NCI-H146 treated with DMSO at 0.1 percent for 48 hours (cell line): ENCODE data around the gene RAB3C.
"Not testable (repeated sequence)": the region's sequence is repeated elsewhere in the genome, so short reads cannot be mapped to it uniquely, and the experiment has no call there.

Experiments used
- DNase-seq: peaks from one replicate; lab custom pipeline; 2025; ENCODE audit not compliant: unreplicated experiment; lab: John Stamatoyannopoulos, UW

Gene RAB3C

DNA sequence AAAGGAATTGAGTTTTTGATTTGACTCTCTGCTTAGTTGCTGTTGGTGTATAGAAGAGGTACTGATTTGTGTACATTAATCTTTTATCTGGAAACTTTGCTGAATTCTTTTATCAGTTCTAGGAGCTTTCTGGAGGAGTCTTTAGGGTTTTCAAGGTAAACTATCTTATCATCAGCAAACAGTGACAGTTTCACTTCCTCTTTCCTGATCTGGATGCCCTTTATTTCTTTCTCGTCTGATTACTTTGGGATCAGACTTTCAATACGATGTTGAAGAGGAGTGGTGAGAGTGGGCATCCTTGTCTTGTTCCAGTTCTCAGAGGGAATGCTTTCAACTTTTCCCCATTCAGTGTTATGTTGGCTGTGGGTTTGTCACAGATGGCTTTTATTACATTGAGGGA, 17.7 kb downstream of the RAB3C start:
- not testable (repeated sequence) for DNase-seq

DNA sequence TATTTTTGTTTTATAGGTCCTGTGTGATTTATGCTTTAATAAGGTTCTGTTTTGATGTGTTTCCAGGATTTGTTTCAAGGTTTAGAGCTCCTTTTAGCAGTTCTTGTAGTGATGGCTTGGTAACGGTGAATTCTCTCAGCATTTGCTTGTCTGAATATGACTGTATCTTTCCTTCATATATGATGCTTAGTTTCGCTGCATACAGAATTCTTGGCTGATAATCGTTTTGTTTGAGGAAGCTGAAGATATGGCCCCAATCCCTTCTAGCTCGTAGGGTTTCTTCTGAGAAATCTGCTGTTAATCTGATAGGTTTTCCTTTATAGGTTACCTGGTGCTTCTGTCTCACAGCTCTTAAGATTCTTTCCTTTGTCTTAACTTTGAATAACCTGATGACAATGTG, 20.0 kb downstream of the RAB3C start:
- not testable (repeated sequence) for DNase-seq

DNA sequence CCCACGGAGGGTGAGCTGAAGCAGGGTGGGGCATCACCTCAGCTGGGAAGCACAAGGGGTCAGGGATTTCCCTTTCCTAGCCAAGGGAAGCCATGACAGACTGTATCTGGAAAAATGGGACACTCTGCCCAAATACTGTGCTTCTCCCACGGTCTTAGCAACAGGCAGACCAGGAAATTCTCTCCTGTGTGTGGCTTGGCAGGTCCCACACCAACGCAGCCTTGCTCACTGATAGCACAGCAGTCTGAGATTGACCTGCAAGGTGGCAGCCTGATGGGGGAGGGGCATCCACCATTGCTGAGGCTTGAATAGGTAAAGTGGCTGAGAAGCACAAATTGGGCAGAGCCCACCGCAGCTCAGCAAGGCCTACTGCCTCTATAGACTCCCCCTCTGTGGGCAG, 23.2 kb downstream of the RAB3C start:
- no peak for DNase-seq

GRCh38 chr5:58615972-58616371, 33.1 kb downstream of the RAB3C start:
- no peak for DNase-seq

- DNase-seq: no peak
Measured at GRCh38 chr5:58617241-58617640, 34.4 kb downstream of the RAB3C start.

DNA sequence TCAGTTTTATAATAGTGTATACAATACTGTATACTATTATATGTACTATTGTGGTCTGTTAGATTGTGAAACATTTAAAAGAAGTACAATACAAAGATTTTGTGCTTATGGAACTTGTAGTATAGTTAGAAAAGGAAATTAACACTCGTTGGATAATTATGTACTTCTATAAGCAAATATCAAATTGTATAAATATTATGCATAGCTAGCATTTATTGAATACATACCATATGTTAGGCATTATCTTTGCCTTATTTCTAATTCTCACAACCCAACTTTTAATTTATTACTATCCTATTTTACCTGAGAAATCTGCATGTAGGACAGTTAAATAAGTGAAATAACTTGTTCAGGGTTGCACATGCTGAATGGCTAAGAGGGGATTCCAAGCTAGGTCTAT, 37.5 kb downstream of the RAB3C start:
- DNase-seq: no peak

DNA sequence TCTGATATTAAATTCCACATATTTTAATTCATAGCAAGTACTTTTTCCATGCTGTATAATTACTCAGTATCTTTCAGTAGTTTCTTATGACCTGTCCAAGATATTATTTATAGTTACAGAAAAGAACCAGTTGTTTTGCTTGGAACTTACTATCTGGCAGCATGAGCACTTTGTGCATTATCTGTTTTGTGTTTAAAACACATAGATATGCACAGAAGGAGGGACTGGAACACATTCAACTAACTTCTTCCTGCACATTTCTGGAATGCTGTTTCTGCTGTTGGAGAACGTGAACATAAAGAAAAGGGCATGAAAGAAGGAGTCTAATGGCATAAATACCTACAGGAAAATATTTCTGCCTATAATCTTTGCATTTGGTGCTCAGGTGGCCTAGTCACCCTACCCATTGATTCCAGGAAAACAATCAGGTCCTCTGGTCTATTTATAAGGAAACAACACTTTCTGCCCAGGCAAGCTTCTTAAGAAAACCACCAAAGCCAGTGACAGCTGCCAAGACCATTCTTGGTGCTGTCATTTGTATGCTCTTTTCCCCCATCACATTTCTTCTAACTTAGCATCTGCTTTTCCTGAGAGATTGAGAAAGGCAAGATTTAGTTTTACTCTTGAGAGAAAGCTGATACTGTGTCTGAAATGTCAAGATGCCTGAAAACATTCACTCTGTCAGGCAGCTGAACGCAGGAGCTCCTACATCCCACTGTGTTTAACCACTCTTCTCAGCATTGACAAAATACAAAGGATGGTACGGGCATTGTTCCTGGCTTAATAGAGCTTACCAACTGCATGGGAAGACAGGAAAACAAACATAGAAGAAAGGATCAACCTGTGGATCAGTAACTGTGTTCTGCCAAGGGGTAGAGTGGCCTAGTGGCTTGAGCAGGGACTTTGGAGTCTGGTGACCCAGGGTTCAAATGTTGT, 40.3 kb downstream of the RAB3C start:
- peak; percentile 15 for DNase-seq

- DNase-seq: no peak
Measured at GRCh38 chr5:58628626-58629025, 45.8 kb downstream of the RAB3C start.

DNA sequence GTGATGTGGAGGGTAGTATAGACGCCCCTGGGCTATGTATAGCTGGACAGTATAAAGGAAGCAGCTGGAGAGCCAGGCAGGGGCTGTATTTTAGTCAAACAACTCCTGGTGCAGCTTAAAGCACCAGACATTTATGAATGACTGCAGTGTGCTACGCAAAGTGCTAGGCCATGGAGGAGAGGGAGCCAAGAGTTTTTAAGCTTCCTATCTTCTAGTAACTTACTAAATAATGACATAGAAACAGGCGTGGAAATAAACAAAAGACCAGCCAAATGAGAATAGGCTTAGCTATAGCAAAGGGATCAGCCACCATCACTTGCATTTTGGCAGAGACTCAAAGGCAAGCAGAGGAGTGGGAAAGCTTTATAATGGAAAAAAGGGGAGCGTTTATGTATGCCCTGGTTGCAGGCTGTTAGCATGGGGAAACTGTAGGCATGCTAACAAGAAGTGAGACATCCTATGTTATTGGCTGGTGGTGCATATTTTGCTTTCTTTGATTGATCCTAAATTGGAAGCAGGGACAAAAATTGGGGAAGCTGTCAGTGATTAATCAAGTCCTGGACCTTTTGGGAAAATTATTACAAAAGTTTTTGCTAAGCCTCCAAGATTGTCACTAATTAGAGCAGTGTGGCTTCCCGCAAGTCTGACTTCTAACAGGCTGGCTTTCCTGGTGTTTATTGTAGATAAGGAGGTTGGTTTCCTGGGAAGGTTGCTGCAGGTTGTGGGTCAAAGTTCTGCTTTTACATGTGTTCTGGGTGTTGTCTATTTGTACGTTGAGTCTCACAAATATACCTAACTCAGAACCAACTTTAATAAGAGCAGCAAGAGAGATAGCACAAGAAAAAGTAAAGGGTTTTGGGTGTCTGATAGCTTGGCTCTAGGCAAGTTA, 46.6 kb downstream of the RAB3C start:
- no peak for DNase-seq

- DNase-seq: no peak
Measured at GRCh38 chr5:58631895-58632294, 49.0 kb downstream of the RAB3C start.

DNA sequence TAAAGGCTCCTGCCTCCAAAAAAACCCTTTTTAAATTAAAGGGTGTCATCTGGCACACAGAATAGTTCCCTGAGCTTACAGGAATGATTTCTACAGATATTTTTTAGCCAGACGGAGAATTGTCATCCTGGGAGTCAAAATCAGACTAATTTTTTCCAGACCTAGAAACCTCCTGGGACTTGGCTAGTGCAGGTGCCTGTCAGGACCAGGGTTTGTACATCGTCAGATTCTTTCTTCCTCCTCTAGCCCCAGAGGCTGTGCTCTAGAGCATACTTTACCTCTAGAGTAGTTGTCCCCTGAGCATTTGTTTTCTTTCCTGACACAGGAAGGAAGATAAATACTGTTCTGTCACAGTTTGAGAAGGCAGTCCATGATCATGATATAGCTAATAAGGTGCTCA, 52.5 kb downstream of the RAB3C start:
- no peak for DNase-seq

- no peak for DNase-seq
Measured at GRCh38 chr5:58640011-58640410, 57.1 kb downstream of the RAB3C start.

- DNase-seq: no peak
Measured at GRCh38 chr5:58641533-58641932, 58.7 kb downstream of the RAB3C start.

- DNase-seq: no peak
Measured at GRCh38 chr5:58648846-58649245, 66.0 kb downstream of the RAB3C start.

- no peak for DNase-seq
Measured at GRCh38 chr5:58649716-58650115, 66.8 kb downstream of the RAB3C start.

GRCh38 chr5:58653521-58653920, 70.6 kb downstream of the RAB3C start:
- no peak for DNase-seq

DNA sequence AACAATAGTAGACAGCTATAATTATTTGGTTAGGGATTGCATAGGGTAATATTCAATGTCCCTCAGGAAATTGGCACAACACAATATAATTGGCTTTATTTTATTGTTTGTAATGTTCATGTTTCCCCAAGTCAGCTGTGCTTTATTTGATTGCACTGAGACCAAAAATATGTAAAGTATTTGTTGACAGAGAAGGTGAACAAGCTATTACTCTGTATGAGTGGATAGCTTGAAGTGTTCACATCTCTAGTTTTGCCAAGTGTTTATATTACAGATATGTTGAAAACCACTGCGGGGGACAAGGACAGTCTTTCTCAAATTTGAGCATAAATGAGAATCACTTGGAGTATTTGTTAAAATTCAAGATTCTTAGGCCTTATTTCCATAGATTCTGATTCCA, 83.3 kb downstream of the RAB3C start:
- no peak for DNase-seq

- no peak for DNase-seq
Measured at GRCh38 chr5:58666598-58667581, 84.0 kb downstream of the RAB3C start.

GRCh38 chr5:58670582-58670981, 87.7 kb downstream of the RAB3C start:
- DNase-seq: no peak

- no peak for DNase-seq
Measured at GRCh38 chr5:58671155-58671554, 88.3 kb downstream of the RAB3C start.

- no peak for DNase-seq
Measured at GRCh38 chr5:58672521-58672920, 89.6 kb downstream of the RAB3C start.
